Measurements from ENCODE around the gene GGCX.

DNA sequence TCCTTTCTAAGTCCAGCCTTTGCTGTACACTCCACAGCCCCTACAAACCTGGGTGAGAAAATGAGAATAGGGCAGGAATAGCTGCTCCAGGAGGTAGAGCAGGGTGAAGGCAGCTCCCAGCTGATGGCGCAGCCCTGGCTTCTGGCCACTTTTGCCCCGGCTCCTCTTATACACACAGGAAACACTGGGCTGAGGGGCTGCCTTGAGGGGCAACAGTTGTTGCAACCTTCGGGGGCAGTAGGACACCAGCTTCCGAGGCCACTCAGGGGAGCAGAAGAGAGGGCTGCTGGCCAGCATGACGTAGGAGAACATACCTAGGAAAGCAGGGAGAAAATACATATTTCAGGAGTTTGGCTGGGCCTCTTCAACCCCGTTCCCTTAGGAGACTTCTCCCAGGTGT, 8.1 kb downstream of the GGCX start:
- no peak for TF ChIP-seq EZH2 (IDR thresholded peaks at IDR 0.05; ENCODE audit: borderline replicate concordance, low read length)
- TF ChIP-seq, protein P1, sequence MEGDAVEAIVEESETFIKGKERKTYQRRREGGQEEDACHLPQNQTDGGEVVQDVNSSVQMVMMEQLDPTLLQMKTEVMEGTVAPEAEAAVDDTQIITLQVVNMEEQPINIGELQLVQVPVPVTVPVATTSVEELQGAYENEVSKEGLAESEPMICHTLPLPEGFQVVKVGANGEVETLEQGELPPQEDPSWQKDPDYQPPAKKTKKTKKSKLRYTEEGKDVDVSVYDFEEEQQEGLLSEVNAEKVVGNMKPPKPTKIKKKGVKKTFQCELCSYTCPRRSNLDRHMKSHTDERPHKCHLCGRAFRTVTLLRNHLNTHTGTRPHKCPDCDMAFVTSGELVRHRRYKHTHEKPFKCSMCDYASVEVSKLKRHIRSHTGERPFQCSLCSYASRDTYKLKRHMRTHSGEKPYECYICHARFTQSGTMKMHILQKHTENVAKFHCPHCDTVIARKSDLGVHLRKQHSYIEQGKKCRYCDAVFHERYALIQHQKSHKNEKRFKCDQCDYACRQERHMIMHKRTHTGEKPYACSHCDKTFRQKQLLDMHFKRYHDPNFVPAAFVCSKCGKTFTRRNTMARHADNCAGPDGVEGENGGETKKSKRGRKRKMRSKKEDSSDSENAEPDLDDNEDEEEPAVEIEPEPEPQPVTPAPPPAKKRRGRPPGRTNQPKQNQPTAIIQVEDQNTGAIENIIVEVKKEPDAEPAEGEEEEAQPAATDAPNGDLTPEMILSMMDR (IDR thresholded peaks at IDR 0.05; ENCODE audit: low read length): no peak
